Measurements from ENCODE around the gene SCARF1.
"Not testable (repeated sequence)": the region's sequence is repeated elsewhere in the genome, so short reads cannot be mapped to it uniquely, and the experiment has no call there.

Gene SCARF1

GRCh38 chr17:1645207-1646171 lies at the start of gene SCARF1:
SCARF1 (minus strand) TSS chr17:1645732; CDS start chr17:1645697, 35 bp downstream.
- DNase-seq (ENCODE audit: low read depth, low spot score), result no peak

- no peak for DNase-seq (ENCODE audit: low read depth, low spot score)
These were observed 47.8 kb upstream of the SCARF1 start for GRCh38 chr17:1693339-1693738.

- DNase-seq (ENCODE audit: low read depth, low spot score), result no peak
These were observed 45.2 kb upstream of the SCARF1 start for GRCh38 chr17:1690544-1691221.

GRCh38 chr17:1688405-1688804 lies 42.9 kb upstream of the SCARF1 start:
- not testable (repeated sequence) for DNase-seq (ENCODE audit: low read depth, low spot score)

- no peak for DNase-seq (ENCODE audit: low read depth, low spot score)
These were observed 40.6 kb upstream of the SCARF1 start for GRCh38 chr17:1686086-1686485.

GRCh38 chr17:1684378-1685189 lies 39.1 kb upstream of the SCARF1 start, which contains the start of gene PRPF8:
PRPF8 (minus strand) TSS chr17:1684867; CDS start chr17:1684571, 296 bp downstream.
- peak; percentile 84 for DNase-seq (ENCODE audit: low read depth, low spot score)

- DNase-seq (ENCODE audit: low read depth, low spot score), result no peak
These were observed 37.9 kb upstream of the SCARF1 start for GRCh38 chr17:1683459-1683858.

GRCh38 chr17:1676401-1676800 lies 30.9 kb upstream of the SCARF1 start:
- no peak for DNase-seq (ENCODE audit: low read depth, low spot score)

GRCh38 chr17:1673041-1673785 lies 27.7 kb upstream of the SCARF1 start:
- no peak for DNase-seq (ENCODE audit: low read depth, low spot score)

GRCh38 chr17:1663934-1664333 lies 18.4 kb upstream of the SCARF1 start:
- not testable (repeated sequence) for DNase-seq (ENCODE audit: low read depth, low spot score)

GRCh38 chr17:1661045-1661444 lies 15.5 kb upstream of the SCARF1 start:
- DNase-seq (ENCODE audit: low read depth, low spot score), result no peak

- DNase-seq (ENCODE audit: low read depth, low spot score), result no peak
These were observed 12.6 kb upstream of the SCARF1 start for GRCh38 chr17:1658100-1658499.

GRCh38 chr17:1653735-1654134 lies 8.2 kb upstream of the SCARF1 start:
- DNase-seq (ENCODE audit: low read depth, low spot score), result no peak

GRCh38 chr17:1652794-1653193 lies 7.3 kb upstream of the SCARF1 start:
- not testable (repeated sequence) for DNase-seq (ENCODE audit: low read depth, low spot score)

GRCh38 chr17:1651559-1651844 lies 6.0 kb upstream of the SCARF1 start:
- DNase-seq (ENCODE audit: low read depth, low spot score), result no peak

- DNase-seq (ENCODE audit: low read depth, low spot score), result no peak
These were observed 5.4 kb upstream of the SCARF1 start for GRCh38 chr17:1650731-1651558.

- DNase-seq (ENCODE audit: low read depth, low spot score), result no peak
These were observed 4.4 kb upstream of the SCARF1 start, which contains the start of gene RILP for GRCh38 chr17:1649844-1650501. RILP (minus strand) TSS chr17:1649866; CDS start chr17:1649804, 62 bp downstream.

- no peak for DNase-seq (ENCODE audit: low read depth, low spot score)
These were observed 3.7 kb upstream of the SCARF1 start for GRCh38 chr17:1648963-1649843.
